Heart left ventricle (tissue), 16 donors: ENCODE data around the gene NUDT16L1. TPM values are rescaled to one million over a fixed set of nuclear protein-coding genes. Genes with fewer than 3 reads are reported as not detected.

Experiments used
- ATAC-seq, 4 donors: fragments of 200-7000 bp; cut with Tn5 transposase; one replicate each; pipeline ENCODE4 v1.9.1; 2020 to 2022; ENCODE audit warnings: moderate library complexity in 4 of 4, mild to moderate bottlenecking in 3 of 4, moderate number of reproducible peaks in 1 of 4
- DNase-seq, 5 donors: peaks; one replicate each; pipeline ENCODE4 v3.0.0-alpha.2; 2020
- H3K27ac ChIP-seq, 12 donors: fragments of 200-600 bp; sonication (generic) in 4 of 12; one replicate each; pipeline versions ENCODE4 v1.5.0 to v1.8.0; 2016 to 2022; ENCODE audit warnings: mild to moderate bottlenecking in 2 of 12
- H3K27me3 ChIP-seq, 9 donors: fragments of 200-600 bp; sonication (generic) in 2 of 9; one replicate each; pipeline versions ENCODE4 v1.5.1 to v1.8.0; 2016 to 2022; ENCODE audit warnings: mild to moderate bottlenecking in 3 of 9
- H3K36me3 ChIP-seq, 9 donors: fragments of 200-600 bp; sonication (generic) in 2 of 9; one replicate each; pipeline versions ENCODE4 v1.5.0 to v1.8.0; 2018 to 2022; ENCODE audit warnings: mild to moderate bottlenecking in 2 of 9
- H3K4me1 ChIP-seq, 12 donors: fragments of 200-600 bp; sonication (generic) in 4 of 12; one replicate each; pipeline versions ENCODE4 v1.5.0 to v1.8.0; 2016 to 2022; ENCODE audit warnings: mild to moderate bottlenecking in 3 of 12
- H3K4me3 ChIP-seq, 12 donors: fragments of 200-600 bp; sonication (generic) in 4 of 12; one replicate each; pipeline versions ENCODE4 v1.5.0 to v1.8.0; 2017 to 2022; ENCODE audit warnings: mild to moderate bottlenecking in 9 of 12, moderate library complexity in 4 of 12
- H3K9me3 ChIP-seq, 12 donors: fragments of 200-600 bp; sonication (generic) in 4 of 12; one replicate each; pipeline versions ENCODE4 v1.5.0 to v1.8.0; 2016 to 2022; ENCODE audit warnings: mild to moderate bottlenecking in 1 of 12
- POLR2A ChIP-seq, 2 donors: fragments of 450-650 bp; IDR thresholded peaks; one replicate each; pipeline ENCODE4 v1.6.1; 2017; ENCODE audit warnings: antibody characterized with exemption in 2 of 2, mild to moderate bottlenecking in 2 of 2, moderate library complexity in 2 of 2
- WGBS, 4 donors: extraction: QIAGEN DNeasy Blood & Tissue Kit in 2 of 4; methylation state at CpG; one replicate each; pipeline versions ENCODE4 v1.1.5 to v1.1.7; 2013 to 2018; 5-methylcytosine and 5-hydroxymethylcytosine counted together
- intact Hi-C, 10 donors: fragments of 100-400 bp; cut with DNase I; formaldehyde crosslinking; loops; one replicate each; pipeline versions ENCODE4 v1.11.1 to v1.14.2; 2022
- polyA plus RNA-seq, 2 donors: library from polyadenylated mRNA; stranded (reverse); fragments of 200-250 nt; gene quantifications; one replicate each; pipeline ENCODE4 v1.2.3, GENCODE V29; 2013
- total RNA-seq, 9 donors: library from RNA; depleted of rRNA in 2 of 9; stranded (reverse); fragments of >200 nt in 2 of 9; fragmentation: NEBNext Ultra II Directional in 3 of 9; extraction: Animal tissue kit (Norgen Biotek cat#: 25700) in 3 of 9; gene quantifications; one replicate each; pipeline versions ENCODE4 v1.1.0 to v1.2.4, GENCODE V29; 2016 to 2023
- TF ChIP-seq, protein P1 (sequence below), 12 donors: fragments of 200-600 bp; sonication (generic) in 4 of 12; IDR thresholded peaks; one replicate each; pipeline versions ENCODE4 v1.5.0 to v1.8.0; 2018 to 2022; ENCODE audit warnings: antibody characterized with exemption in 12 of 12, mild to moderate bottlenecking in 5 of 12
- donor health status: ischemic (EF 13 %, LVEDD 7.1; RV severe dilation, severe dysfunction).
- donor health status: healthy with polysubstance abuse.
- donor health status: DM: no; HTN: yes; CAD: no.
- donor health status: DM: no; HTN: no; CAD: no.
- donor health status: ischemic (EF 25% LVEDD 6.9; RV normal size, moderate dysfunction).
- donor health status: ischemic (EF 25% LVEDD 5.7; RV mildly dilated, moderate dysfunction).
- donor health status: healthy.
- donor health status: DM: yes; HTN: yes; CAD: no.
- donor health status: ischemic (EF 35%, LVEDD 5.7; RV mildly dilated, moderate dysfunction).
- donor health status: nonischemic (EF 11% LVEDD 7.7; RV severe dilation, severe dysfunction).
- donor health status: DM: yes; HTN: yes; CAD: no.
- donor health status: PGD.
- donor health status: ischemic (EF 29% LVEDD 5.4; RV normal size, mild dysfunction).
- donor health status: nonischemic (EF 23%, LVEDD 6.1; RV moderate dilation, normal function).

The NUDT16L1 gene
- total and polyA plus RNA-seq, 11 donors = 33.1 to 65.2 (median 47.5) TPM

DNA sequence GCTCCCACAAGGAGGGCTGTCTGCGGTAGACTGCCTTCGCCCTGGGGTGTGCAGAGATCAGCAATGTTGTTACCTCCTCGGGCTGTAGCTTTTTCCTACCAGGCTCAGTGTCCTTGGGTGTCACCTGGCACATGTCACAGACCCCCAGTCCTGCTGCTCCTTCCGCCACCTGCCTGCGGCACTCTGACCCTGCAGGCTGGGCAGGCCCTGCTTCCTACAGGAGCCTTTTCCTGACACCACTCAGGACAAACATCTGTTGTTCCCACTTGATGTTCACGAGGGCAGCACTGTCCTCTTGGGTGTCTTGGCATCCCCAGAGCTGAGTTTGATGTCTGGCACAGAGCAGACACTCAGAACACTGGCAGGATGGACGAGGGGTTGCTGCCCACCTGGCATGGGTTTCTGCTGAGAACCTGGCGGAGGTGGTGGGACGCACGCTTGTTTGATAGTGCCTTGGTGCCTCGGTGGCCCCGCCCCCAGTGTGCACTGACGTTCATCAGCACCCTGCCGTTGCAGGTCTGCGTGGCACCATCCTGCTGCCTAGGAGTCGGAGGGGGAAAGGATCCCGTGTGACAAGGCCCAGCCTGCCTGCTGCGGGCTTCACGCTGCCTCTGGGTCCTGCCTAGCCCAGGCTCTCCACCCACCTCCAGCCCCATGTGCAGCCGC, 26.7 kb upstream of the NUDT16L1 start:
- no peaks in the 10 kb centered on the region for H3K27me3 ChIP-seq
- ATAC-seq = no peak
- peaks cover 0 to 83% (median 68%) of the 10 kb centered on the region in 9 donors for H3K36me3 ChIP-seq
- TF ChIP-seq, protein P1, sequence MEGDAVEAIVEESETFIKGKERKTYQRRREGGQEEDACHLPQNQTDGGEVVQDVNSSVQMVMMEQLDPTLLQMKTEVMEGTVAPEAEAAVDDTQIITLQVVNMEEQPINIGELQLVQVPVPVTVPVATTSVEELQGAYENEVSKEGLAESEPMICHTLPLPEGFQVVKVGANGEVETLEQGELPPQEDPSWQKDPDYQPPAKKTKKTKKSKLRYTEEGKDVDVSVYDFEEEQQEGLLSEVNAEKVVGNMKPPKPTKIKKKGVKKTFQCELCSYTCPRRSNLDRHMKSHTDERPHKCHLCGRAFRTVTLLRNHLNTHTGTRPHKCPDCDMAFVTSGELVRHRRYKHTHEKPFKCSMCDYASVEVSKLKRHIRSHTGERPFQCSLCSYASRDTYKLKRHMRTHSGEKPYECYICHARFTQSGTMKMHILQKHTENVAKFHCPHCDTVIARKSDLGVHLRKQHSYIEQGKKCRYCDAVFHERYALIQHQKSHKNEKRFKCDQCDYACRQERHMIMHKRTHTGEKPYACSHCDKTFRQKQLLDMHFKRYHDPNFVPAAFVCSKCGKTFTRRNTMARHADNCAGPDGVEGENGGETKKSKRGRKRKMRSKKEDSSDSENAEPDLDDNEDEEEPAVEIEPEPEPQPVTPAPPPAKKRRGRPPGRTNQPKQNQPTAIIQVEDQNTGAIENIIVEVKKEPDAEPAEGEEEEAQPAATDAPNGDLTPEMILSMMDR (IDR thresholded peaks at IDR 0.05) = no peak
- no peak for TF ChIP-seq POLR2A (IDR thresholded peaks at IDR 0.05)
- intact Hi-C loops = no loop called here
- DNase-seq = no peak
- WGBS, 4 donors = 87 to 92% (median 89%) methylated on average over 8 to 20 of the region's 20 CpGs
- no peak overlapping the region for H3K4me3 ChIP-seq
- no peaks in the 10 kb centered on the region for H3K9me3 ChIP-seq
- no peak overlapping the region for H3K27ac ChIP-seq
- H3K4me1 ChIP-seq = peaks cover 0 to 34% (median 12%) of the 10 kb centered on the region in 12 donors

DNA sequence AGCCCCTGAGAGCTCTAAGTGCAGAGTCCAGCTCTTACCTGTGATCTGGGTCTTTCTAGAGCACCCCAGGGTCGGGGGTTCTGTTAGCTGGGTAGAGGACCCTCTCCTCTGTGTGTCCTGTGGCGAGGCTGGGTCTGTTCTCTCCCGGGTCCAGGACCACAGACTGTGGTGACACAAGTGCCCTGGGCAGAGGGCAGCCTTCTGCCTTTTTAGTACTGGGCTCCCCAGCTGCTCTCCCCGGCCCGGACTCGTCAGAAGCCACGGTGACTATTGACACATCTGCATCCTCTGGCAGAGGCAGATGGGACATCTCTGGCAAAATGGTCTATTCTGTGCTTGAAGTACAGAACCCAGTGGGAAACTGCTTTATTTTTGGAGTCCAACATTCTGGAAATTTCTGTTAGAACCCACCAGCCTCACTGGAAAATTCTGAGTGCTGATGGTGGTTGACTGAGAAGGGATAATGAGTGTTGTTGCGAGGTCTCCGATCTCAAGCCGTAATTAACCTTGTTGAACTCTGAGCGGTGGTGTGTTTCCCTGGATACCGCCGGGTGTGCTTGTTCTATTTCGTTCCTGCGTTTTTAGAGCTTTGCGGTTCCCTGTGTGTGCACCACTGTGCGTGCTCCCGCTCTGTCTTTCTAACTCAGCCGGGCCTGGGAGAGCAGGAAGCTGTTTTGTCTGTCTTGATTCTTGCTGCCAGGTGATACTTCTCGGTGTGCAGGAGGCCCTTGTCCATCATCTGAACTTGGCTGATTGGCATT, 26.0 kb upstream of the NUDT16L1 start:
- Histone ChIP-seq H3K27me3 (no peaks in the 10 kb centered on the region), H3K27ac (no peak overlapping the region), H3K9me3 (no peaks in the 10 kb centered on the region), H3K4me1 (peaks cover 0 to 34% (median 12%) of the 10 kb centered on the region in 12 donors), H3K36me3 (peaks cover 0 to 89% (median 73%) of the 10 kb centered on the region in 9 donors), H3K4me3 (no peak overlapping the region)
- ATAC-seq (no peak), DNase-seq (no peak)
- TF ChIP-seq, protein P1 (IDR thresholded peaks at IDR 0.05) = no peak
- TF ChIP-seq POLR2A (IDR thresholded peaks at IDR 0.05) = no peak
- 92 to 94% (median 93%) methylated on average over 18 to 20 of the region's 20 CpGs for WGBS, 4 donors
- intact Hi-C loops = no loop called here

DNA sequence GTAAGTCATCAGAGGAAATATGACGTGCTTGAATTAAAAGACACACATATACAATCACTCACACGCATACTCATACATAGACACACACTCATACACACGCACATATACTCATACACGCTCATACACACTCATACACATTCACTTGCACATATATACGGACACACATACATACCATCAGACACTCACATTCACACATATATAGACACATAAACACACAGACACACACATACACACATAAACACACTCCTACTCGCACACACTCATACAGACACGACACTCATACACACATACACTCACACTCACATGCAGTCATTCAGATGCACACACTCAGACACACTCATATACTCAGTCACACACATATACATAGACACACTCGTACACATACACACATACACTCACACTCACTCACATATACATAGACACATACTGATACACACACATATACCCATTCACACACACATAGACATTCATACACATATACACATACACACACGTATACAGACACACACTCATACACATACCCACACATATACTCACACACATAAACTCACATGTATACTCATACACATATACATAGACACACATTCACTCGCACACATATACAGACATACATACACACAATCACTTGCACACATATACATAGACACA, 24.9 kb upstream of the NUDT16L1 start:
- H3K4me3 ChIP-seq = no peak overlapping the region
- DNase-seq = no peak
- no peaks in the 10 kb centered on the region for H3K27me3 ChIP-seq
- TF ChIP-seq, protein P1 (IDR thresholded peaks at IDR 0.05) = no peak
- no peak for TF ChIP-seq POLR2A (IDR thresholded peaks at IDR 0.05)
- peaks cover 0 to 91% (median 77%) of the 10 kb centered on the region in 9 donors for H3K36me3 ChIP-seq
- intact Hi-C loops = no loop called here
- no peaks in the 10 kb centered on the region for H3K9me3 ChIP-seq
- H3K4me1 ChIP-seq = peaks cover 0 to 27% (median 12%) of the 10 kb centered on the region in 12 donors
- ATAC-seq = no peak
- H3K27ac ChIP-seq = no peak overlapping the region
- 93 to 98% (median 96%) methylated on average over 10 of the region's 10 CpGs for WGBS, 4 donors
